H1 (cell line): ENCODE data around the gene NT5DC1. TPM values are rescaled to one million over a fixed set of nuclear protein-coding genes. Genes with fewer than 3 reads are reported as not detected.

ENCODE experiments used
- CHD1 ChIP-seq: IDR thresholded peaks from 2 replicates; pipeline ENCODE4 v1.6.1; 2012; ENCODE audit warnings: low read depth, low read length, improper control_type of control experiment
- JUN ChIP-seq: IDR thresholded peaks from 2 replicates; pipeline ENCODE4 v1.6.1; 2011; ENCODE audit warnings: low read depth, mild to moderate bottlenecking, improper control_type of control experiment, low read length
- POLR2AphosphoS5 ChIP-seq: IDR thresholded peaks from 2 replicates; pipeline ENCODE4 v1.6.1; 2011; ENCODE audit warnings: low read depth, low read length
- polyA plus RNA-seq, 7 experiments: library from polyadenylated mRNA; depleted of rRNA in 3 of 7; stranded (reverse) in 5 of 7; unstranded in 2 of 7; fragments of >200 nt in 5 of 7; fragments of 200-250 nt in 2 of 7; gene quantifications; 1 replicate in 5 of 7; 2 replicates in 1 of 7; 4 replicates in 1 of 7; pipeline versions ENCODE4 v1.2.1 to v1.2.3, GENCODE V29; 2011 to 2013; ENCODE audit warnings: missing spikeins in 2 of 7, mixed read lengths in 2 of 7
- total RNA-seq: library from RNA; stranded (reverse); fragmentation: NEBNext Ultra II Directional; extraction: Animal tissue kit (Norgen Biotek cat#: 25700); gene quantifications from 2 replicates; pipeline ENCODE4 v1.2.1, GENCODE V29; 2021

Gene NT5DC1
- total and polyA plus RNA-seq, 2 of the 8 experiments (the other 6 are each of a cell fraction or from before 2014, with no cell fraction given) = 25.3 to 72.7 TPM

DNA sequence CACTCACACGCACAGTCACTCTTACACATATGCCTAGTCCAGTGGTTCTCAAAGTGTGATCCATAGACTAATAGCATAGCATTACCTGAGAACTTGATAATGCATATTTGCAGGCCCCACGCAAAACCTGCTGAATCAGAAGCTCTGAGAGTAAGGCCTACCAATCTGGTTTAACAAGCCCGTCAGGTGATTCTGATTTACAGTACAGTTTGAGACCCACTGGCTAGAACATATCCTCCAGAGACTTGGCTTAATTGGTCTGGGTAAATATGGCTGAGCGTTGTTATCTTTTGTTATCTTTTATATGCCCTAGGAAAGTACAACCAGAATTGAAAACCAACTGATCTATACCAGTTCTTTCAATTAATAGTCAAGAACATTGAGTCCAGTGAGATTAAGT is 143.6 kb downstream of the NT5DC1 start (continued):
- TF ChIP-seq JUN (no peak), POLR2AphosphoS5 (no peak), CHD1 (no peak)
